GM21367 (cell line): ENCODE measurements around the gene FAM184B.
A peak's percentile ranks its signal among the peaks of the same experiment; 100 is the strongest.

ENCODE experiments used
- ATAC-seq: cut with Tn5 transposase; IDR thresholded peaks from one replicate; pipeline ENCODE4 v1.9.1; 2021; ENCODE audit not compliant: unreplicated experiment

The FAM184B gene

DNA sequence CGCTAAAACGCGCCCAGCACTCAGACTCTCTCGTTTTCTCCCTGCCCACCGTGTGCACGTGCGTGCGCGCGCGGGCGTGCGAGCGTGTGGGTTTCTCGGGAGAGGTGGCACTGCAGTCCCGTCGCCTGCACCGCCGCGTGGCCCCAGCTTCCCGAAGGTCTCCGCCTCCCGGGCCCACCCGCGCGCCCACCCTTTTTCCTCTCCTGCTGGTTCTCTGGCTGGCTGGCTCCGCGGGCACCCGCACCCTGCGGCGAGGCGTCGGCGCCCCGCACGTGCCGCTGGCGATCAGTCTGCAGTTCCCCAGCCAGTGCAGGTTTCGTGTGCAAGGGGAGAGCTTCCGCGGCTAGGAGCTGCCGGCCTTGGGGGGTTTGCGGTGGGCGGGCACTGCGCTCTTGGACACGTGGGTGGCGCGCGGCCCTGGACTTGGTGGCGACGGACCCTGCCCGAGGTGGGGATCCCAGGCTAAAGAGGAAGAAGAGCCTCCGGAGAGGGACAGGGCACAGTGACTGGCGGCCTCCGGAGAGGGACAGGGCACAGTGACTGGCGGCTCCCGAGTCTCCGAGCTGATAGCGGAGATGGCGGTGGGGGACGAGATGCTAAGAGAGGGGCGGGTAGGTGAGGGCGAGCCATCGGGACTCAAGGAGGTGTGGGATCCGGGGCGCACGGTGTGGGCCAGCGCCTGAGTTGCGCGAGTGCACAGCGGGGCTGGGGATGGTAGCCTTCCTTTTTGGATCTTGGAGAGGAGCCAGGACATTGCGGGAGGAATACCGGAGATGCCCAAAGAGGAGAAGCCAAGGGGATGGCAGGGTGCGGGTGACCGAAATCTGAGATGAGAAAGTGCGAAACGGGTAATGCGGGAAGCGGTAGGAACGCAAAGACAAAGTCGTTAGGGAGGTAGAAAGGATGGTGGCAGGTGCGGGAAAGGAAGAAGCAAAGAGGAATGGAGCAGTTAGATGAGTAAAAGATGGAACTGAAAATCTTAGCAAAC, at the start of gene FAM184B:
TSS of gene FAM184B (minus strand) at position 322 of the 988 bp plus-strand sequence. CDS start 322 bp downstream, outside the sequence.
- no peak for ATAC-seq

DNA sequence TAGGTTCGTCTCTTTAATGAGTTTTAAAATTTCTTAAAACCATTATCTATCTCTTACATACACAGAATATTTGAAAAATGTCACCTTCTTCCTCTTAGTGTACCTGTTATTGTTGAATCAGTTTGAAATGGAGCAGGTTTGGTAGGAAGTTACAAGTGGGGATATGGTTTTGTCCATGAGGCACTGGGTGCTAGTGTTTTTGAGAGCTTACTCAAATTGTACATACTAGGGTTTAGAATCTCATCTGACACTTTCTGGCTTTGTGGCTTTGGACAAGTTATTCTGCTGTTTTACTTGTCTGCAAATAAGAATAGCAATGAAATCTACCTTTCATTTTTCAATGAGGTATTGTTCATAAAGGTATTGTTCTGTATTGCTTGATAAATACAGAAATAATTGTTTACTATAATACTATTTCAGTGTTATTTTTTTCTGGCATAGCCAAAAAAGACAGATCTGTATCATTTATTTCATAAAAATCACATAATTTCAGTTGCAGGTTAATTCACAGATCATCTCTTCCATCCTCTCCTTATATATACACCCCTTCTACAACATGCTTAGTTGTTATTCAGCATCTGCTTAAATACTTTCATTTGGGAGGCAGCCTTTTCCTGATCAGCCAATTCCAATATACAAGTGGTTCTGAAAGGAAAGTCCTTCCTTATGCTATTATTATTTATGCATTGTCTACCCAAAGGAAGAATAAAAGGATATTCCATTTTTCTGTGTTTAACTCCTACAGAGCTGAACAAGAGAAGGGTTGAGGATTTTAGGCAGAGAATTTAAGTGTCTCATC, 42.6 kb upstream of the FAM184B start:
- ATAC-seq, result no peak

DNA sequence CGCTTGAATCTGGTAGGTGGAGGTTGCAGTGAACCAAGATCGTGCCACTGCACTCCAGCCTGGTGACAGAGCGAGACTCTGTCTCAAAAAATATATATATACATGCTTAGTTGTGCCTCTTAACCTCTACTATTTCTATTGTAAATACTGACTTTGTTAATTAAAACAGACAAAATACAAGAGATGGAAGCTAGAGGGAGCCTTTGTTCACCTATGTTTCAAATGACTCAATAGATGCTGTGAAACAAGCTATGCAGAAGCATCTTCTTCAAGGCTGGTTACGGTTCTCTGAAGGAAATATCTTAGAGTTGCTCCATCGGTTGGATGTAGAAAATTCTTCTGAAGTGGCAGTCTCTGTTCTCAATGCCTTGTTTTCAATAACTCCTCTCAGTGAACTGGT, 35.6 kb upstream of the FAM184B start:
- peak; percentile 78 for ATAC-seq

DNA sequence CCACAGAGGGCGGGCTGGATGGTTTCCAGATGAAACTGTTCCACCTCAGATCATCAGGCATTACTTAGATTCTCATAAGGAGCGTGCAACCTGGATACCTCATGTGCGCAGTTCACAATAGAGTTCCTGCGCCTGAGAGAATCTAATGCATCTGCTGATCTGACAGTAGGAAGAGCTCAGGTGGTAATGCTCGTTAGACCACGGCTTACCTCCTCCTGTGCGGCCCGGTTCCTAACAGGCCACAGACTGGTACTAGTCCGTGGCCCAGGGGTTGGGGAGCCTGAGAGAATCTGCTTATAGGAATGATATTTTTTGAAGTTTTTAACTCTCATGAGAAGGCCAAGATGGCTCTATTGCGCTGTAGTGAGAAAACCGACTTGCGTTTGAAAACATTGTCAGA, 34.7 kb upstream of the FAM184B start:
- ATAC-seq, result no peak

DNA sequence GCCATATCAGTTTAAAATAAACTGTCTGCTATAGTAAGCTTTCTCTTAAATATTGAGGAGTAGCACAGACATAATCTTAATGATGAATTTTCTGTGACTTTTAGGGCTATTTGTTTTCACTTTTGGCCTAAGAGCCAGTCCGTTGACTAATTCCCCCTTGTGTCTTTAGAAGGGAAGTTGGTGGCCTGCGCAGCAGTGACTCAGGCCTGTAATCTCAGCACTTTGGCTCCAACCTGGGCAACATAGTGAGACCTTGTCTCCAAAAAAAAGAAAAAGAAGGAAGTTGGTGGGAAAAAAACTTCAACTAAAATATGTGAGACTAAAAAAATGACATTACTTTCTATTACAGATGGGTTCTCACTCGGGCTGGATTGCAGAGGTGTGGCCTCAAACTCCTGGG, 32.7 kb upstream of the FAM184B start:
- ATAC-seq, result no peak

DNA sequence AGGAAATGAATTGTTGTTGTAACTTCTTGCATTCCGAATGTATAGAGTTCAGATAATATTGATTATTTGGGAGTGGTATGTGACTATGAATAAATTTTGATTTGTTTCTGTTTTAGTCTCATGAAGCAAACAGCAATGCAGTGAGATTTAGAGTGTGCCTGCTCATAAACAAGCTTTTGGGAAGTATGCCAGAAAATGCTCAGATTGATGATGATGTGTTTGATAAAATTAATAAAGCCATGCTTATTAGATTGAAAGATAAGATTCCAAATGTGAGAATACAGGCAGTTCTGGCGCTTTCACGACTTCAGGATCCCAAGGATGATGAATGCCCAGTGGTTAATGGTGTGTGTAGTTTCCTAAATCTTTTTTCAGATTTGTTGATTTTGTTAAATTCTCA, 31.4 kb upstream of the FAM184B start:
- no peak for ATAC-seq

DNA sequence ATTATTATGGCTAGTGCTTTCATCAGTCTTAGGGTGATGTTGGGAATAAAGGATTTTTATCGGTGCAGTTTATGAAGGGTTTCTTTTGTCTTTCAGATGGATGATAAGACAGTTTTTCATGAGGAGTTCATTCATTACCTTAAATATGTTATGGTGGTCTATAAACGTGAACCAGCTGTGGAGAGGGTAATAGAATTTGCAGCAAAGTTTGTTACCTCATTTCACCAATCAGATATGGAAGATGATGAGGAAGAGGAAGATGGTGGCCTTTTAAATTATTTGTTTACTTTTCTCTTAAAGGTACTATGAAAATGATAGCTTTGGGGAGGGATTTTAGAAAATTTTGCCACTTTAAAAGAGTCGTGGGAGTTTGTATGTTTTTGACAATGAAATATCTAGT, 30.7 kb upstream of the FAM184B start:
- no peak for ATAC-seq

DNA sequence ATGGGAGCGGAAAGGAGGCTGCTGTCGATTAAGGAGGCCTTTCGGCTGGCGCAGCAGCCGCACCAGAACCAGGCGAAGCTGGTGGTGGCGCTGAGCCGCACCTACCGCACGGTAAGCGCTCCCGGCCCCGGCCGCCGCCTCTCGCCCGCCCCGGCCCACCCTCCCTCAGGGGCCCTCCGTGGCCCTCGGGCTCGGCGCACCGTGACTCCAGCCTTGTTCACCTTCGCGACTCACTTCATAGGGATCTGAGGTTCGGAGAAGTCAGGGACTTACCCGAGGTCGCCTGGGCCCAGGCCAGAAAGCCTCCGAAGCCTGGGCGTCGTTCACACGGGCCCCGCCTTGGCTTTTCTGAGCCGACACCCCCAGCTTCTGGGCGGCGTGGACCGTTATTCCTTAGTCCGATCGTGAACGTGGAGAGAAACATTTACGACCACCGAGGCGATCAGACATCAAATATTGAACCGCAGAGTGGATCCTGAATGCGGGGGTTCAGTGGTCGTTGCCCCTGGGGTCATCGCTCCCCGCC, 29.7 kb upstream of the FAM184B start:
- ATAC-seq, result peak; percentile 22

DNA sequence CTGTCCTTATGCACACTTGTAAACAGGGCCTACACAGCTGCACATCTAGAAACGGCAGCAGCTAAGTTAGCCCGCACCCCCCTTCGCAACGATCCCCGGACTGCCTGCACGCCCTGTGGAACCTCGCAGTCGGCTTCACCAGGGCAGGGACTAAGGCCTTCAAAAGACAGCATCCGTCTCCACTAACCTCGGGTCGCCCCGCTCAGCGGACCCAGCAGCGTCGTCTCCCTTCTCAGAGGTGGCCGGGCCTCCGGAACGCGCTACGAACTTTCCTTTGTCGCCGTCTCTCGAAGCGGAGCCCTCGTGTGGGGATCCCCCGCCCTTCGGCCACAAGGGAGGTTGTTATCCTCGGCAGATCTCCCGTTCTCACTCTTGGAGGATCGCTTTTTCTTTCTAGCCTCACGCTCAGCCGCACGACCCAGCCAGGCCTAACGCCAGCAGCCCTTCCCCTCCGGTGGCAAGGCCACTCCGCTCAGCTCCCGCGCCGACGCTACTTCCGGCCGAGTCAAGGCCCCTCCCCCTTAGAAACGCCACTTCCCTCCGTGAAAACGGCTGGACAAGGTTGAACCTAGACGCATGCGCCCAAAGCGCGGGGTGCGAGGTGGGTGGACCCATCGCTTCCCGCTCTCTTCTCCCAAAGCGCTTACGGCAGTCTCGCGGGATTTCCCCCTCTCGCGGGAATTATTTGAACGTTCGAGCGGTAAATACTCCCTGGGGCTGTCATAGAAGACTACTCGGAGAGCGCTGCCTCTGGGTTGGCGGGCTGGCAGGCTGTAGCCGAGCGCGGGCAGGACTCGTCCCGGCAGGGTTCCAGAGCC, 29.0 kb upstream of the FAM184B start, which contains the start of the genes DCAF16 and NCAPG:
TSS of gene DCAF16 (minus strand) at position 498 of the 818 bp plus-strand sequence. CDS start 6,616 bp downstream, outside the sequence.
TSS of gene NCAPG (plus strand) at position 720 of the 818 bp plus-strand sequence. CDS start 99 bp downstream, outside the sequence.
- ATAC-seq, result peak; percentile 84

DNA sequence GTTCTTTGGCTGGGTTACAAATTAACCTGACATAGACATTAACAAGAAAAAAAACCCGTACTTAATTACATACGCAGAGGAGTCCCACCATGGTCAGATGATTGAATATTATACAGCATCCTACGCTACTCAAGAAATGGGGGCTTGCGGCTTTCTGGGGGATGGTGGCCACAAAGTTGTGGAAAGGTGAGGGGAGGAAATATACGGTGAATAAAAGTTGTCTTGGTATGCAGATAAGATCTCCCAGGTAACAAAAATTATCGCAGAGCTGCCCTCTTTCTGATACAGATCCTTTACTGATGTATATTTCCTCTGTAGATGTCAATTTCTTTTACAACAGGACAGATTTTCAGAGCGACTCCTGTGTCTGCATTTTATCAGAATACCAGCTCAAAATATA, 28.2 kb upstream of the FAM184B start:
- ATAC-seq, result no peak

DNA sequence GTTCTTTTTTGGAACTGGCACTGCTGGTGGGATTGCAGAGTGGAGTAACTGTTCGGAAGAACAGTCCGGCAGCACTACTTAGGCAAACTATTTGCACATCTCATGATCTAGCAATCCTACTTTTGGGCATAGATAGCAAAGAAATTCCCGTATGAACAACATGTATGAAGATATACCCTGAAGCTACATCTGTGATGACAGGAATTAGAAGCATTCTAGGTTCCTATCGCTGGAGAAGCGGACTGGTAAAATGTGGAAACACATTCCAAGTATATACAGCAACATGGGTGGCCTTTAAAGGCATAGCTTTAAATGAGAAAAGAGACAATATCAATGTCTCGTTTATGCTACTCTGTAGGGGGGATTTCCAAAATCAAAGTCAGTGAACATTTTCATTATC, 26.0 kb upstream of the FAM184B start:
- no peak for ATAC-seq

DNA sequence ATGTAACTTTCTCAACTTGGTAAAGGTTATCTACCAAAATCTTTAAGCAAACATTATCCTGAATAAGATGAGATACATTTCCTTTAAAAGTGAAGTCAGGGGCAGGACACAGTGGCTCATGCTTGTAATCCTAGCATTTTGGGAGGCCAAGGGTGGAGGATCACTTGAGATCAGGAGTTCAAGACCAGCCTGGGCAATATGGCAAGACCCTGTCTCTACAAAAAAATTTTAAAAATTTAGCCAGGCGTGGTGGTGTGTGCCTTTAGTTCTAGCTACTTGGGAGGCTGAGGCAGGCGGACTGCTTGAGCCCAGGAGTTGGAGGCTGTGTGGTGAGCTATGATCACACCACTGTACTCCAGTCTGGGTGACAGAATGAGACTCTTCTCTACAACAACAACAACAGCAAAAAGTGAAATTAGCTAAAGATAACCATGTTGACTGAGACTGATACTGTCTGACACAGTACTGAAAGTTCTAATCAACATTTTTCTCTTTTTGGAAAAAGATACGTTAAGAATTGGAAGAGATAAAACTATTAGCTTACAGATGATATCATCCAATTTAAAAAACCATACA, 24.2 kb upstream of the FAM184B start:
- no peak for ATAC-seq

DNA sequence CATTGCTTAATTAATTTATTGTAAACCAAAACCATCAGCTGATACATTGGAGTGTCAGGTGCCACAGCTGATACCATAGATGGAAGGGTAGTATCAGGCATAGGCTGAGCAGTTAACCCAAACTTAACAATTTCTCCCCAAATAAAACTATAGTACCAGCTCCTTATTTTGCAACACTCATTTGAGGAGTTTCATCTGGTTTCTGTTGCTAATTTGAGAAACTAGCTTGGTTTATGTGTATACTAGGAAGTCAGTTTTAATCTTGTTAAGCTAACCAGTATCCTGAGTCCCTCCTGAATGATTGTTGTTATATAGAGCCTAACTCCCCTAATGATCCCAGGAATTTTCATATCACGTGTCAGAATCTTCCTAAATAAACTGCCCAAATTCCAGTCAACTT, 16.4 kb upstream of the FAM184B start:
- no peak for ATAC-seq

DNA sequence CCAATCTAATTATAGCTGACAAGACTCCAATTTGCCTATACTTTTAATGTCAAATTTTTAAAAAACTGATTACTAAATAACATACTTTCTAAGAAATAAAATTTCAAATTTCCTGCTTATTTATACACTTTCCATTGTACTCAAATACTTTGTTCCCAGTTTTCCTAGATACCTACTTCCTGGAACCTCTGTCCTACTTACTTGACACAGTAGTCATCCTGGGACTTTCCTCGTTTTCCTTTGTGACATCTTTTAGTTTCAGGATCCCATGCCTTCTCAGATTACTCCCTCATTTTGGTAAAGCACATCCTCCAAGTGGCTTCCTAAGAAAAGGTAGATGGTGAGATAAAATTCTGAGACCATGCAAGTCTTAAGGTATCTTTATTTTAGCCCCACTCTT, 13.3 kb upstream of the FAM184B start:
- no peak for ATAC-seq

DNA sequence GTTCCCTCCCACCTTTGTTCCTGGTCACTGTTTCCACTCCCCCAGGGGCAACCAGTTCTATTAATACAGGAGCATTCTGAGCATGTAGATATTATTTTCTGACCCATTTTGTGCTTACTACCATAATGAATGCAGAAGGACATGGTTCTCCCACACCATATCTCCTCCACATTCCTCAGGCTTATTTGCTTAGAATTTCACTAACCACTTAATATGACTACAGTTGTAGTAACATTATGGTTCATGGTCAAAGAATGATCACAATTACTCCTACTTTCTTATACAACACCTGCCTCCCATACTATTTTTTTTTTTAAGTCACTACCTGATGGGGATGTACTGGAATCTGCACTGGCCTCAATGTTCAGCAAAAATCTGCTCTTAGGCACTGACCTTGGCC, 7.5 kb upstream of the FAM184B start:
- ATAC-seq, result no peak

DNA sequence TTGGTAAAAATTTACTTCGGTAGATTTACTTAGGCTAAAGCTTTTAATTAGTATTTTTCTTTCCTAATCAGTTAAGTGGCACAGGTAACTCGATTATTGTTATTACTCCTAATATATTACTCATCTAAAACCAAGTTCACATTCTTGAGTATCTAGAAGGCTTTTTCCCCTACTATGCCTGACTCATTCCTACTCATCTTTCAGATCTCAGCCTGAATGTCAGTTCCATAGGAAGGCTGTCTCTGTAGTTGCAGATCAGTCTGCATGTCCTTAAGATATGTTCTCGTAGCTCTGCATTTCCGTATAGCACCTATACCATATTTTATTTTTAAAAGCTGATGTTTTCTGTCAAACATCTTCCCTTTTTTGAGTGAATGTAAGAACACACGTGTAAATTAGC, 5.9 kb upstream of the FAM184B start:
- ATAC-seq, result no peak

DNA sequence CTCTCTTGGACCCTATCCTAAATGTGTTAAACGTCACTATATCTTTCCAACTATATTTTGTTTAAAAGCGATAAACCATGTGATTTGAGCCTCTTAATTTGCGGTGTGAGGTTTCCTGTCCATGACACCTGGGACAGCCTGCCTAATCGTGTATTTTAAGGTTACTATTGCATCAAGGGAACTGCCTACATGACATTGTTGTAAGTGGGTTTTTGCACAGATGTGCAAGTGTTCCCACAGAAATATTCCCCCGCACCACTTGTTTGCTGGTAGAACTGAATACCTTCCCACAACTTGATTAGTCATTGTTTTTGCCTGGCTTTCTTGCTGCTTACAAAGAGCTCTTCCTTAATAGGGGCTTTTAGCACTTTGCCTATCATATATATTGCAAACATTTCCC, 5.1 kb upstream of the FAM184B start:
- no peak for ATAC-seq

DNA sequence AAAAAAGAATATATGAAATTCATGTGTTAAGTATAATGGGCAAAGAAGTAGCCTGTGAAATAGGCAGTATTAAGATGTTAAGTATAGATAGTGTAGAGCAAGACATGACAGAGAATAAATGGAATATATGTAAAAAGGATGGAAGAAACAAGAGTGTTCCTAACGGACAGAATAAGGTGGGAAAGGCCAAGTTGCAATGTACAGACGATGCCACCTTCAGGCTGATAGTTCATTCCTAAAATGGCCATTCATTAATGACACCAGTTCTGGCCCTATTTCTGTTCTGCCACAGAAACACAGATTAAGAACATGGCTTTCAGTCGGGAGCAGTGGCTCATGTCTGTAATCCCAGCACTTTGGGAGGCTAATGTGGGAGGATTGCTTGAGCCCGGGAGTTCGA, 4.4 kb upstream of the FAM184B start:
- ATAC-seq, result no peak

DNA sequence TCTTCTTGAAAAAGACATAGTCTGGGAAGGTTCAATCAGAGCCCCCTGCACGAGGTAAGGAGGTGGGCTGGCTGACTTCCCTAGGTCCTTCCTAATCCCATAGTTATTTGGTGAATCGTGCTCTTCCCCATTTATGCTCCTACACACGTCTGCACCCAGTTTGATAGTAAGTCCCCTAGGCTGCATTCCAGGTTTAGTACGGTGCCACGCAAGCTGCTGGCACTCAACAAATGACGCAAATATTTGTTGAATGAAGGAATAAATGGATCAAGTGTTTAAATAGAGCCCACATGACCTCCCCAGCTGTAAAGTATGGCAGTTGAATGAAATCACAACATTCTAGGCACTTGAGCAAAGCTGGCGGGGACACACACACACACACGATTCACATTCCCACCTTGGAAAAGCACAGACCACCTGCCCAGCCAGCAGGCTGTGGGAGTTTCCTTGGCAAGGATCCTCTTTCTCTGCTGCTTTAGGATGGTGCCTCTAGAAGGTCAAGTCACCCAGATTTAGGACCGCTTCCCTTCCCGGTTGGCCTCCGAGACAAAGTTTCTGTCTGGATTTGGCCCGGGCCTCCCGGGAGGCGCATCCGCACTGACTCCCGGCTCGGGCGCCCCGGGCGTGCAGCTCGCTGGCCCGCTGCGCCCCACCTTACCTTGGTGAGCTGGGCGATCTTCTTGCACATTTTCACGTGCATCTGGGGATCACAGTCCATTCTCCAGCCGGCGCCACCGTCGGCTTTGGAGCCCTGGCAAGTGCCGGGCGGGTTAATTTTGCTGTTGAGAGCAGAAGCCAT, 721 bp downstream of the FAM184B start:
- ATAC-seq, result no peak
